CD4-positive, alpha-beta T cell treated with Interleukin-10 for 1 hour (primary cell): ENCODE results near the gene TADA2B.

ENCODE experiments used
- DNase-seq: peaks from one replicate; pipeline ENCODE4 v3.0.0-alpha.2; 2020

Gene TADA2B, protein sequence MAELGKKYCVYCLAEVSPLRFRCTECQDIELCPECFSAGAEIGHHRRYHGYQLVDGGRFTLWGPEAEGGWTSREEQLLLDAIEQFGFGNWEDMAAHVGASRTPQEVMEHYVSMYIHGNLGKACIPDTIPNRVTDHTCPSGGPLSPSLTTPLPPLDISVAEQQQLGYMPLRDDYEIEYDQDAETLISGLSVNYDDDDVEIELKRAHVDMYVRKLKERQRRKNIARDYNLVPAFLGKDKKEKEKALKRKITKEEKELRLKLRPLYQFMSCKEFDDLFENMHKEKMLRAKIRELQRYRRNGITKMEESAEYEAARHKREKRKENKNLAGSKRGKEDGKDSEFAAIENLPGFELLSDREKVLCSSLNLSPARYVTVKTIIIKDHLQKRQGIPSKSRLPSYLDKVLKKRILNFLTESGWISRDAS

DNA sequence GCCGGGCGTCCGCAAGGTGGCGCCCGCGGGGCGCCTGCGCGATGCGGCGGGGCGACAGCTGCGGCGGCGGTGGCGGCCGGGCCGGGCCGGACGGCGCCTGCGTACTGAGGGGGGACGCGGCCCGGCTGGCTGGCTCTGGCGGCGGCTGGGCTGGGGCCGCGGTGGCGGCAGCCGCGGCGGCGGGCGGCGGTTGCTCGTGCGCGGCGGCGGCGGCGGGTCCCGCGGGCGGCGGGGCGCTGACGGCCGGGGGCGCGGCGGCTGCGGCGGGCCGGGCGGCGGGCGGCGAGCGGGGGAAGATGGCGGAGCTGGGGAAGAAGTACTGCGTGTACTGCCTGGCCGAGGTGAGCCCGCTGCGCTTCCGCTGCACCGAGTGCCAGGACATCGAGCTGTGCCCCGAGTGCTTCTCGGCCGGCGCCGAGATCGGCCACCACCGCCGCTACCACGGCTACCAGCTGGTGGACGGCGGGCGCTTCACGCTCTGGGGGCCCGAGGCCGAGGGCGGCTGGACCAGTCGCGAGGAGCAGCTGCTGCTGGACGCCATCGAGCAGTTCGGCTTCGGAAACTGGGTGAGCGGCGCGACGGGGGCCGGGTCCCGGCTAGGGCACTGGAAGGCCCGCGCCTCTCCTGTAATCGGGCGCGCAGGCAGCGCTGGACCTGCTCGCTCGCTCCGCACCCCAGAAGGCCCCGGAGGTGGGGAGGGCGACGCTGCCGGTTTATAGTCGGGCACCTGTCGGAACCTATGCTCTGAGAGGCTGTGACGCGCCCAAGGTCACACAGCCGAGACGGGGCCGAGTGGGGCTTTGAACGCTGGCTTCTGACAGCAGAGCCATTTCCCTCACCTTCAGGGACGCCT is at the start of gene TADA2B:
Gene TADA2B, plus strand, starts transcription at position 89 of the 853 bp plus-strand sequence. Its CDS starts 208 bp downstream, at position 297.
- no peak for DNase-seq

DNA sequence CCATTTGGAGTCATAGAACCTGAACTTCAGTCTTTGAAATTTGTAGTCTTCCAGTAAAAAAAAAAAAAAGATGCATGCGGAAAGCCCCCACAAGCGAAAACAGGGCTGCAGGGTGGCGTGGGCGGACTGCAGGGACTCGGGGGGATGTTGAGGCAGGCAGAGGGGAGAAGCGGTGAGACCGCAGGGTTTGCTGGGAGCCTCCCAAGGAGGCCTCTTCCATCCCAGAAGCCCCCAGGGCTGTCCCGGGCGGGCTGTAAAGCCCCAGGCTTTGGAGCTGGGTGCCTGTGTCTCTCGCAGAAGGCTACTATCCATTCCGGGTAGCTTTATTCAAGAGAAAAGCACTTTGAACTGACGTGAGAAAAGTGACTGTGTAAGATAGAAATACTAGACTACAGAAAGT is 46.7 kb upstream of the TADA2B start:
- DNase-seq: no peak

DNA sequence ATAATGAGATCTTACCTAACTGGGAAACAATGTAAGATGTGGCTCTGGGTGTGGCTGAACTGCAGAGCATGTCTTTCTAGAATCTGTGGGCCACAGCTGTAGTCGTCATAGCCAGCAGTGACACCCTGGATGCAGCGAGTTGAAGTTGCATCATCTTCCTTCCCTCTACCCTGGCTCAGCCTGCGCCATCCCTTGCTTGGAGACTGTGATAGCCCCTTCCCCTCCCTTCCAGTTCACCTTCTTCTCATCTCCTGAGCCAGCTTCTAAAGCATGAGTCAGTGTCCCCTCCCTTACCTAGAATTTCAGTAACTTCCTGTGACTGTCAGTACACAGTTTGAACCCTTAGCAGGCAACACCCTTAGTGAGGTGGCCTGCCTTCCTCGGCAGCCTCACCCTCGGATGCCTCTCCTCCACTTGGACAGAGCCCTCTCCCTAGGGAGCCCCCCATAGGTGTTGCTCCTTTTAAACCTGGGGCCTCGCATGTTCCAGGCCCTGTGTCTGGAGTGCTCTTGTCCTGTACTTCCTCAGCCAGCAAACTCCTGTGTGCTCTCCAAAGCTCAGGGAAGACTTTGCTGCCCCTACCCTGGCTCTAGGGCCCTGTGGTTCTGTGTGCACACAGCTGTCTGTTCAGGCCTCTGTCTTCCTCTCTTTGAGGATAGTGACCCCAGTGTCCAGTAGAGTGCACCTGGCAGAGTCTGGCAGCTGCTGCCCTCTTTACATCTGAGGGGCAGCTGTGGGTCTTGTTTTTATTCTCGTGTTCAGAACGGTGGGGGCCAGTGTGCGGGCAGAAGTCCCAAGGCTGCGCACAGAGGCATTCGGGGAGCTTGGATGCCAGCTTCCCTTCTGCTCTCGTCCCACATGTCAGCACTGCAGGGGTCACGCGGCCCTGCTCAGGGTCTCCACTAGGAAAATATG is 43.7 kb upstream of the TADA2B start:
- peak; percentile 37 for DNase-seq

DNA sequence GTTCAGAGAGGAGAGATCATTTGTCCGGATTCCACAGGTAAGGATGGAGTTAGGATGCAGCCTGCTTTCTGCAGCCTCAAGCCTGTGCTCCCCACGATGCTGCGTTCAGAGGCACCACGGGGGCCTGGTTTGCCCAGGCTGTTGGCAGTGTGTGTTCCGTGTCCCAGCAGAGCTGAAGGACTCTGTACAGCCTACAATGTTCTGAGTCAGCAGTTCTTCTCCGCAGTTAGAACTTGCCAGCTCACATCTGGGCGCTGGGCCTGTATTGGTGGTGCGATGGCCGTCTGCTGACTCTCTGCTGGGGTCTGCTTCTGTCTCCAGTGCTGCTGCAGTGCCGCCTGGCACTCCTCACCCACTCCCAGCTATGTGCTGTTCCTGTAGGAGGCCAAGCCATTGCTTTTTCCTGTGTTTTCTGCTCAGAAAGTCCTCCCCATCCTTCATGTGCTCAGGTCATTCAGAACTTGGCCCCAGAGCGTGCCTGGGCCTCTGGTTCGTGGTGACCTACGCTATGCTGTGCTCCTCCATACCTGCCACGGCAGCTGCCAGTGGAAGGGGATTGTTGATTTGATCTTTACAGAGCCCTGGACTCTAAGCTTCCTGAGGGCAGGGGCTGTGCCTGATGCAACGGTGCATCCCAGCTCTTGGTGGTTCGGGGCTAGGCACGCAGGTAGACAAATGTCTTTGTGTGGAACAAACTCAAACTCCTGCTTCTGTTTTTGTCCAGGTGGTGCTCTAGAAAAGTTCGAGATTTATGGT is 42.6 kb upstream of the TADA2B start:
- DNase-seq: no peak

DNA sequence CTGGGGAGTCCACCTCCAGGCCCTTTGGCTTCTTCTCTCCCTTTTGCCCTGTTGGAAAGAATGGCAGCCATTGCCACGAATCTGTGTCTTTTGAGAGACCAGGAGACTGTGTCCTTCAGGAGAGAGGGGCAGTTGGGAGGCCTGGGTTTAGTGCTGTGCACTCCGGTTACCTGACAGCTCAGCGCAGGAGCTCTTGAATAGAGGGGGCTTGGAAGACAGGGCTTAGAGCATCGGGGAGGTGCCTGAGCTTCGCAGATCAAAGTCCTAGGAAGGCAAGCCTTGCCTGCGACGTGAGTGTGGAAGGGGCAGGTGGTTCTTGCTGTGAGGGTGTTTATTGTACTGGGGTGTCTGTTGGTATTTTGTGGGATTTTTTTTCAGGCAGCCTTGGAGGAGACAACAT is 41.9 kb upstream of the TADA2B start:
- no peak for DNase-seq

DNA sequence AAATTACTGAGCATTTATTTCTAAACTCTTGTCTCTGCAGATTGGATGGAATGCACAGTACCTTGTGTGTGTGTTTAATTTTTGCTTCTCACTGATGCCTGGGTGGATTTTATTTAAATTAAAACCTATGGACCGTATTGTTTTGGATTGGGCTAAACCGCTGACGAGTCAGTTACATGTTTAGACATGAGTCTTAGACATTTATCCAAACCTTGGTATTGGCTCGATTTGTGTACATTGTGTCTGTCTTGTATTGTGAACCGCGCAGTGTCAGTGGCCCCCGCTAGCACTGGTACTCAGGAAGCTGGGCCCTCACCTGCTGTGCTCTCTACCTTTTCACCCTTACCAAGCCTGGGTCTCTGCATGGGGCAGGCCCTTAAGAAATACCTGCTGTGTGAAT is 40.8 kb upstream of the TADA2B start:
- DNase-seq: no peak

DNA sequence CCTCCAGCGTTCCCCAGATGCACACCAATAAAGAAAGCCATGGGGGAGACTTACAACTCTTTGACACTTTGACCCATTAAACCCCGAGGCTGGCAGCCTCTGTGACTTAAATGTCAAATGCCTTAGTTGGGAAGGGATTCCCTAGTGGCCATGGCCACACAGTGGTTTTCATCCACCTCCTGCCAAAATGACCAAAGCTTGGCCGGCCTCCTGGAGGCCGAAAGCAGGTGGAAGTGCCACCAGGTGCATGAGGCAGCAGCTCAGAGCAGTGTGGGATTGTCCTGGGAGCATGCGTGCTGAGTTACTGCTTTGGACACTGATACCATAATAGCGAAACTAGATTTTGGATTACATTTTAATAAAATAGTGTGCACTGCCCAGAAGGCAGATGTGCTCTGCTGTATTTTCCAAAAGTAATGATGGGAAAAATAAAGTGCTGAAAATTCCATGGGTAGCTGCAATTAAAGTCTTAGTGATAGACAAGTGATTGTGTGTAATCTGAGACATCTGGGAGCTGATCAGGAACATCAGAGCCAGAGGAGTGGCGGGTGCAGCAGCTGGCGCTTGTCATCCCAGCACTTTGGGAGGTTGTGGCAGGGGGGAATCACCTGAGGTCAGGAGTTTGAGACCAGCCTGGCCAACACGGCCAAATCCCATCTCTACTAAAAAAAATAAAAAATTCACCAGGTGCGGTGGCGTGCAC is 39.8 kb upstream of the TADA2B start:
- no peak for DNase-seq

DNA sequence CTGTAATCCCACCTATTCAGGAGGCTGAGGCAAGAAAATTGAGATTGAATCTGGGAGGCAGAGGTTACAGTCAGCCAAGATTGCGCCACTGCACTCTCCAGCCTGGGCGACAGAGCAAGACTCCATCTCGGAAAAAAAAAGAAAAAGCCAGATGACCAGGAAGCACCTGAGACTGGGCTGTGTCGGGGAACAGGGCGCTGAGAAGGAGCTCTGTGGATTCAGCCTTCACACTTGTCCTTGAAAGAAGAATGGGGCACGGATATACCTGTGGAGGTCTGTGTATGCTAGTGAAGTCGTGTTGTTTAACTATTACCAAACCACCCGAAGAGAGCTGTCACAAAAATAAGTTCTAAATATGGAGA is 39.3 kb upstream of the TADA2B start:
- DNase-seq: no peak

DNA sequence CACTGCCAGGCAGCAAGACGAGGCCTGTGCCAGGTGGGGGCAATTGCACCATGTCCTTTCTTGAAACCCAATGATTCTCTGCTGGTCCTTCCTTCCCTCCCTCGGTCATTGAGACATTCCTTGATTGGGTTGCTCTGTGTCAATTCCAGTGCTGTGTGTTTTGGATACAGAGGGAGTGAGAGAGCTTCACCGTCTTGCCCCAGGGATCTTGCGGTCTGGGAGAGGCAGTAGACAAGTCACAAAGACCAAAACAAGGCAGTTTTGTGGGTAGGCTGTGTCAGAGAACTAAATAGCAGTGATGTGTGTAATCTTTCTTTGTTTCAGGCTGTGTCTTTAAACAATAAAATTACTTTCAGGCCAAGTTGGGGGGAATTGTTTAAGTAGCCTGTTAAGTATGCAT is 38.8 kb upstream of the TADA2B start:
- no peak for DNase-seq

DNA sequence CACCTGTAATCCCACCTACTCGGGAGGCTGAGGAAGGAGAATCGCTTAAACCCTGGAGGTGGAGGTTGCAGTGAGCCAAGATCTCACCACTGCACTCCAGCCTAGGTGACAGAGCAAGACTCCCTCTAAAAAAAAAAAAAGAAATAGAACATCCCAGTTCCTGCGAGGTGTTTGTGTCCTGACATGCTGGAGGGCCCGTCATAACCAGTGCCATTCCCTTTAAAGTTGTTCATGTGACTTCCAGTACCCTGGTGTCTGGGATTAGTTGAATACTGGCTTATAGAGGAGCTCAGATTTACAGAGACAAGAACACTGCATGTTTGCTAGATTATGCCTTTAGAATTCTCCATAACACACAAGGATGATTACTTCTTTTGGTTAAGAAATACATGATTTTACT is 37.6 kb upstream of the TADA2B start:
- no peak for DNase-seq

DNA sequence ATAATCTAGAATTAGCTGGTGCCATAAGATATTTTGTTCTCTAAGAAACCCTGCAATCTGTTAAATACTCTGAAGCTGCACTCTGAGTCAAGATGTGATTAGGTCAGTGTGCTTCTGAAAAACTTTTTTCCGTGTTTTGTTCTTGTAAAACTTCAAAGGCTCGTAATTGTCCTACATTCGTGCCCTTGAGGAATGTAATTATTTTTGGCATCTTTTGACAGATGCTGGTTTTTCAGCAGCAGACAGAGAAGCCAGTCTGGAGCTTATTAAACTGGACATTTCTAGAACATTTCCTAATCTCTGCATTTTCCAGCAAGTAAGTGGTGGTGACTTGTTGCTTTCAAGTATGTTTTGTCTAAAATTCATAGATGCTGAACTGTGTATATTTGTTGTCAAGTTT is 36.8 kb upstream of the TADA2B start:
- DNase-seq: no peak

DNA sequence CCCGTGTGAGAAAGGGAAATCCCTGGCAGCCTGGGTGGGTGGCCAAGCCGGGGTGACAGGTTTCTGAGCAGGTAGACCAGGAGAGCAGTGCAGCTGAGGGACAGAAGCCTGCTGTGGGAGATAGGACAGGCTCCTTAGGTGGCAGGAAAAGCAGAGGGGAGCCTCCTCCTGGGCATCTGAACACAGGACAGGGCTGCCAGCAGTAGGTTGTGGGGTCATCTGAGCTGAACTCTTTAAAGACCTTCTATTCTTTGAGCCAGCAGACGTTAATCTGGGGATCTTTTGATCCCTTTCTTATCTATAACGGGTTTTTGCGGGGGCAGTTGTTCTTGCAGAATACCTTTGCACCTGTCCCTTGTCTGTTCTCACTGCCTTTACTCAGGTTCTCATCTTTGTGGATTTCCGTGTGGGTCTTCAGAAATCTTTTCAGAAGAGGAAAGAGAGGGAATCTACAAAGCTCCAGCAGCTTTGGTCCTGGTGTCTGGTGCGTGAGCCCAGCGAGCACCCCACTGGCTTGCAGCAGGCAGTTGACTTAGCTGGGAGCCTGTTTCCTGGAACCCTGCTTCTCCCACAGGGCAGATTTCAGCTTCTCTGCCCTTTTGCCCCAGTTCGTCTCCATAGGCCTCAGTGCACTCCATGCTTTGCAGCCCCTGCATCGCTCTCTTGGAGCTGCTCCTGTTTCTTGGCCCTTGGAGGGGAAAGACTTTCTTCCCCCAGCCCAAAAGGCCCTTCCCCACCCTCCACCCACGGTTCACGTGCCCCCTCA is 35.8 kb upstream of the TADA2B start:
- DNase-seq: no peak

DNA sequence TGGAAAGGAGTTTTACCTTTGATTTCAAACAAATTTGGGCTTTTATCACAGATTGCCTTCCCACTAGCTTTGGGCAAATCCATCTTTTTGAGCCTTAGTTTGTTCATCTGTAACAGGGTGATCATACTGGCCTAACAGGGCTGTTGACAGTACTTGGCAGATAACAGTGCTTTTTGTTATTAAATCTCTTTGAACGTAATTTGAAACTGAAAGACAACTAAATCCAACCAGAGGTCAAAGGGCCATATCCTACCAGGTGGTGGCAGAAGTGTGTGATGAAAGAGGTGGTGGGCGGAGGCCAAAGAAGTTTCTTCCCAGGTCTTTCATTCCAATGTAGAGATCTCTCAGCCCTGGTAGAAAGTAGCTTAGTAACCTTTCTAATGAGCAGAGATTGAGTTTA is 35.2 kb upstream of the TADA2B start:
- no peak for DNase-seq

DNA sequence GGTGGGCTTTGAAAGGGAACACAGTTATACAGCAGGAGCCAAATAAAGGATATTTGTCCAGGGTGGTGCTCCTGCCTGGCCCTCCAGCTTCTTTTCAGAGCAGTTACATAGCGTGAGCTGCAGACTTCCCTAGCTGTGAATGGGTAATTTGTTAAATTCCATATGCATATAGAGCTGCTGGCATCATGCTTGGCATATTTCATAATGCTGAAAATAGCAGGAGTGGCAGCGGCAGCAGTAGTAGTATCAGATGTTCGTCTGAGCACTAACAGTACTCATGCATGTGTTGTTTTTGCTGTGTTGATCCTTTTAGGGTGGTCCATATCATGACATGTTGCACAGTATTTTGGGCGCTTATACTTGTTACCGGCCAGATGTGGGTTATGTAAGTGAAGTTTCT is 33.6 kb upstream of the TADA2B start:
- DNase-seq: no peak

DNA sequence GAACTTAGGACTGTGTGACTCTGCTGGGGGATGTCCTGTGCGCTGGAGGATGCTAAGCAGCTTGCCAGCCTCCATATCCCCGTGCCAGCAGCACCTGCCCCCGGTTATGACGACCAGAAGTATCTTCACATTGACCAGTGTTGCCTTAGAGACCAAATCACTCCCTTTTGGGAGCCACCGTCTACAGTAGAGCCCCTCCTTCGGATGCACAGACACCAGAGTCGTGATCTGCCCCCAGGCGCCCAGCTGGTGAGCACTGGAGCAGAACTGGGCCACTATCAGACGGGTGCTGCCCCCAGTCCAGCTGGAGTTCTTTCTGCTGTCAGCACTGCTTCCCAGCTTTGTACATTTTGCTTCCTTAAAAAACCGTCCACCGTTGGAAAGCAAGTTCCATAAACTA is 30.0 kb upstream of the TADA2B start:
- no peak for DNase-seq

DNA sequence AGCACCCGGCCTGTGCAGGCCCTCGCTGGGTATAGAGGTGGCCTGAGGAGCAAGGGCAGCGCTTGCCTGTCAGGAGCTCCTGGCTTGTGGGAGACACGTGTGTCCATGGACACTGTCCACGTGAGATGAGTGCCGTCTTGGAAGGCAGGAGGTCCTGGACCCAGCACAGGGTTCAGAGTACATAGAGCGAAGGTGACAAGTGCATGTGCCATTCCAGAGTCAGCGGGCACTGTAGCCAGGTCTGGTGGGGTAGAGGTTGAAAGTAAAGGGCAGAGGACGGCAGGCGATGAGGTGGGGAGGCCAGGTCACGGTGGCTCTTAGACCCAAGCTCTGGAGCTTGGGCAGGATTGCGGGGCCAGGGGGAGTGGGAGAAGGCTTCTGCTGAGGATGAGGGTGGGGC is 28.4 kb upstream of the TADA2B start:
- DNase-seq: no peak

DNA sequence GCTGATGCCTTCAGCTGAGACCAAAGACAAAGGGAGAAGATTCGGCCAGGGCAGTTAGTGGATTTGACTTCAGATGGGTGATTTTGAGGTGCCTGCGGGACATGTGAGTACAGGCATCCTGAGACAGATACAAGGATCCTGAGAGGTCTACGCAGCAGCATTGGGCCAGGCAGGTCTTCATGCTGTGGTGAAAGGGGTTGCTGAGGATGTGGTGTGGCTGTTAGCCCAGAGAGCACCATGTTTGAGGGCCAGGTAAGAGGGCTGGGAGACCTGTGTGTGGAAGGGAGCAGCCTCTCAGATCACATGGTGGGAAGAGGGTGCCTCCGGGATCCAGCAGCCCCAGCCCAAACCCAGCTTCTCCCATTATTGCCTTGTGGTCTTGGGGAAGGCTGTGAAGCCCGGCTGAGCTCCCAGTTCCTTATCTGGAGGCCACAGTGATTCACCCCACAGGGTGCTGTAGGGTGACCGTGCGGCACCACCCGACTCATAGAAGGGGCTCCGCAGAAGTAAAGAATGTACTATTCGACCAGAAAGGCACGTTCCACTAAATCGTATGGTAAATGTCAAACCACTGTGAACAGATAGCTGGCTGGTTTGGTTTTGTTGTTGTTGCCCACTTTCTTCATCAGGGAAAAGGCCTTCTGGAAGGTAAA is 27.7 kb upstream of the TADA2B start:
- DNase-seq: no peak

DNA sequence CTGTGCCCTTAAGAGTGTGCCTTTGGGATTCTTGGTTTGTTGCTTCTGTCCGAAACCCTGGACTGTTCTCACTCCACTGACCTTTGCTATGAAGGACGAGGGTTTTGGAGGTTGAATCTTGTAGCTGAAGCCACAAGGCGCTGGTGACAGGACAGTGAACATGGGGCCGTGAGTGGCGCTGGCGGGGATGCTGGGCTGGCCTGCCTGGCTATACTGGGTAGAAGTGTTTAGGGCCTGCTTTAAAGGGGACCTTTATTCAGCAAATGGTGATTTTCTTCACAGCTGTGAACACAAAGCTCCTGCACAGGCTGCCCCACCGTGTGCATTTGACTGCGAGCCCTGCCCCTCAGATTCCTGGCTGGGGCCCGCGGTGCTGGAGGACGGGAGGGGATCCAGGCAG is 27.1 kb upstream of the TADA2B start:
- no peak for DNase-seq

DNA sequence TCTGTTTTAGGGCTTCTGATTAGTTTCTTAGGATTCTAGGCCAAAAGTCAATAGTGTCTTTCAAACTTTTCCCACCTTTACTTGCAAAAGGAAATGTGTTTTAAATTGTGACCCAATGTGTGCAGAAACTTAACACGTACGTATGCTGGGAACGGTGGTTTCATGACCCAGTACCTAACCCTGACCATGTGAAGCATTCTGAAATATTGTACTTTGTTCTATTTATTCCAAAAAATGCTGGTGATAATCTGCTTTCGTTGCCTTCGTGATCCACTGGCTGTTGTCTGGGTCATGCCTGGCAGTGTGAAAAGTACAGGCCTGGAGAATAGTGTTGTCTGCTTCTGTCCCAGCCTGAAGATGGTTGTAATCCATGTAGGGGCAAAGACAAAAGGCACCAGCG is 26.7 kb upstream of the TADA2B start:
- DNase-seq: no peak

DNA sequence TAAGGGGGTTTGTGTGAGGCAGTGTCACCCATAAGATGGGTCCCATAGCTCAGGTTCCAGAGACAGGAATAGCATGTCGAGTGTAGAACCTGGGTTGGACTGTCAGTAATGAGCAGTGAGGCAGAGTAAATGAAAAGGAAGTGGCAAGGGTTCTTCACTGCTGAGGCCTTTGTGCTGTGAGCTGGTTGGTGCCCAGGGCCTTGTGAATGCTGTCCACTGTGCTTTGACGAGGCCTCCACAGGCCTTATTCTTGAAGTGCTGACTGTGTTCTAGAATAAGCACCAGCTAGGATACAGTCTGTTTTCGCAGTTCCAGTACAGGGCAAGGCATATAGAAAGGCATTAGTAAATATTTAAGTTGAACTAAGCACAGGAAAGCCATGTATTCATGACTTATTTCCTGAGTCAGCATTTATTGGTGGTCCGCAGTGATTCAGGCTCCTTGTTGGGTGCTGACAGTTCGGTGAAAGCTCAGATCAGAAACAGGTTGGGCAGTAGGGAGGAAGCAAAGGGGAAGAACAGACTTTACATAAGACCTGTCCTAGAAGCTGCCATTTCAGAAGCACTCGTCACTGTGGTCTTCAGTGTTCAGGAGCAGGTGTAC is 25.6 kb upstream of the TADA2B start:
- DNase-seq: no peak
